ENCODE measurements around the gene FKBP4.
A peak's percentile ranks its signal among the peaks of the same experiment; 100 is the strongest.

Gene FKBP4

GRCh38 chr12:2851931-2852330 lies 57.2 kb downstream of the FKBP4 start:
- H3K9me3 ChIP-seq (replicated peaks; ENCODE audit: insufficient read depth, low read length): no peaks in the 10 kb centered on the region
- no peak for DNase-seq
- no peaks in the 10 kb centered on the region for H3K36me3 ChIP-seq (replicated peaks; ENCODE audit: insufficient read depth, low read length)
- H3K79me2 ChIP-seq (ENCODE audit: low read length): no peaks in the 10 kb centered on the region
- H3K4me2 ChIP-seq (ENCODE audit: low read depth, low read length): no peak overlapping the region
- no peaks in the 10 kb centered on the region for H3K27me3 ChIP-seq (replicated peaks; ENCODE audit: insufficient read depth, low read length)
- H3K27ac ChIP-seq (ENCODE audit: low read length): no peak overlapping the region
- H3K4me3 ChIP-seq (ENCODE audit: low read length): no peak overlapping the region
- TF ChIP-seq EZH2 (optimal IDR thresholded peaks at IDR 0.05; ENCODE audit: low read depth, low read length) (no peak), CTCF (IDR thresholded peaks at IDR 0.05; ENCODE audit: low read length) (no peak), EZH2phosphoT487 (IDR thresholded peaks at IDR 0.05; ENCODE audit: low read length) (no peak)
- H4K20me1 ChIP-seq (ENCODE audit: insufficient read depth, low read length): no peaks in the 10 kb centered on the region
- H2AFZ ChIP-seq (ENCODE audit: low read length): no peak overlapping the region
- H3K4me1 ChIP-seq (ENCODE audit: low read length): no peaks in the 10 kb centered on the region
- no peaks in the 10 kb centered on the region for H3K9me2 ChIP-seq (replicated peaks; ENCODE audit: insufficient read depth, low read length)
- H3F3A ChIP-seq (ENCODE audit: insufficient read depth, low read length): no peaks in the 10 kb centered on the region
- H3K9ac ChIP-seq (ENCODE audit: low read length): no peak overlapping the region

GRCh38 chr12:2853626-2854025 lies 58.9 kb downstream of the FKBP4 start:
- H3K36me3 ChIP-seq (replicated peaks; ENCODE audit: insufficient read depth, low read length): no peaks in the 10 kb centered on the region
- H3K27ac ChIP-seq (ENCODE audit: low read length): no peak overlapping the region
- H3K4me2 ChIP-seq (ENCODE audit: low read depth, low read length): no peak overlapping the region
- no peak for DNase-seq
- TF ChIP-seq EZH2 (optimal IDR thresholded peaks at IDR 0.05; ENCODE audit: low read depth, low read length): no peak
- no peak for TF ChIP-seq EZH2phosphoT487 (IDR thresholded peaks at IDR 0.05; ENCODE audit: low read length)
- peak; percentile 38 for TF ChIP-seq CTCF (IDR thresholded peaks at IDR 0.05; ENCODE audit: low read length)
- no peak overlapping the region for H2AFZ ChIP-seq (ENCODE audit: low read length)
- H3F3A ChIP-seq (ENCODE audit: insufficient read depth, low read length): peaks cover 3% of the 10 kb centered on the region; the same call in 1 of the 2 replicates
- no peaks in the 10 kb centered on the region for H4K20me1 ChIP-seq (ENCODE audit: insufficient read depth, low read length)
- no peaks in the 10 kb centered on the region for H3K27me3 ChIP-seq (replicated peaks; ENCODE audit: insufficient read depth, low read length)
- H3K9ac ChIP-seq (ENCODE audit: low read length): no peak overlapping the region
- H3K9me2 ChIP-seq (replicated peaks; ENCODE audit: insufficient read depth, low read length): no peaks in the 10 kb centered on the region
- no peaks in the 10 kb centered on the region for H3K79me2 ChIP-seq (ENCODE audit: low read length)
- H3K9me3 ChIP-seq (replicated peaks; ENCODE audit: insufficient read depth, low read length): no peaks in the 10 kb centered on the region
- no peak overlapping the region for H3K4me3 ChIP-seq (ENCODE audit: low read length)
- no peaks in the 10 kb centered on the region for H3K4me1 ChIP-seq (ENCODE audit: low read length)
